Daoy (cell line): ENCODE results near the gene WIPF2. TPM values are rescaled to one million over a fixed set of nuclear protein-coding genes. Genes with fewer than 3 reads are reported as not detected.

ENCODE experiments used
- DNase-seq: peaks from one replicate; pipeline ENCODE4 v3.0.0-alpha.2; 2015; ENCODE audit warnings: low read depth
- total RNA-seq: library from RNA; depleted of rRNA; stranded (reverse); fragments of >200 nt; shearing (Covaris generic); gene quantifications from 2 replicates; pipeline ENCODE4 v1.2.3, GENCODE V29; 2014; rRNA removed

Gene WIPF2
- total RNA-seq, 1 experiment from 2014 or later = 6.3 TPM

- DNase-seq = no peak
These were observed 107.1 kb downstream of the WIPF2 start for GRCh38 chr17:40326014-40326831.

GRCh38 chr17:40326832-40327199 lies 107.7 kb downstream of the WIPF2 start:
- no peak for DNase-seq

DNA sequence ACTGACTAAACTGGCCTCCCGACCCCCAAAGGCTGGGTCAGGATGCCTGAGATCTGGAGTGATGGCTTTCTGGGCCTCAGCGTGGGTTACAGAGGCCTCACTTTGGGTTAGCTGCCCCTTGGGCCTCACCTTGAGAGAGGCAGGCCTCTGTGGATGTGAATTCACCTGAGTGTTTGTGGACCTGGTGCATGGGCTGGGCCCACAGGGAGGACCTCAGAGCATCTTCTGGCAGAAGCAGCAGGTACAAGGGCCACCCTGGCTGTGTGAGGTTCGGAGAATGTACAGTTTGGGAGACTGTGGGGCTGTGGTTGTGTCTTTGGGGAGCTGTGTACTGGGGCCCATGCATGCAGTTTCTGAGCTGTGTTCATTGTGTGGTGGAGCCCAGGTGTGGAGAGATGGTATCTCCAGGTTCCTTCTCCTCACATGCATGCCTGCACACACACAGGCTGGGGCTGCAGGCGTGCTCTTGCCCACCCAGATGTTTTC lies 108.2 kb downstream of the WIPF2 start:
- DNase-seq = no peak

DNA sequence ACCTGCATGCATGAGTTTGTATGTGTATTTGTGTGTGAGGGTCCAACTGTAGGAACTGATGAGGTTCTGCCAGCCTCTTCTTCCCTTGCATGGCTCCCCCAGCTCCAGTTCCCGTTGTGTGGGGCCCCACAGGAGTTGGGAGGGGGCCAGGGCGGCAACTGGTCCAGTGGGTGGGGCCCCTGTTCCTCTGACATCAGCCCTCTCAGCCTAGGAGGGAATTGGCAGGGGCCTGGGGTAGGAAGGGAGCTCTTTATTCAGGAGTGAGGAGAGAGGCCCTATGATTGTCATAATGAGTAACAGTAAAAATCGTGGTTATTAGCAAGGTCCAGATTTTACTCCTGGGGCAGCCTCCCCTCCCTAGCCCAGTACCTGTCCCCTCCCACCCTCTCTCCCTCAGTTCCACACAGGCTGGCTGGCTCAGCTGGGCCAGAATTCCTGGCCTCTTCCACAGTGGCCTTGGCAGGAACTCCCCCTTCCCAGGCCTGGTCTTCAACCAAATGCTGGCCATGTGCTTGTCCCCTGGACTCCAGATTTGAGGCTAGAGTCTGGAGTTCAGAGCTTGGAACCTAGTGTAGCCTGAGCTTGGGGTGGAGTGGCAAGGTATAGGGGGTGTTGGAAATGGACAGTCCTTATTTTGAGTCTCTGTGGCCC lies 108.8 kb downstream of the WIPF2 start:
- no peak for DNase-seq

DNA sequence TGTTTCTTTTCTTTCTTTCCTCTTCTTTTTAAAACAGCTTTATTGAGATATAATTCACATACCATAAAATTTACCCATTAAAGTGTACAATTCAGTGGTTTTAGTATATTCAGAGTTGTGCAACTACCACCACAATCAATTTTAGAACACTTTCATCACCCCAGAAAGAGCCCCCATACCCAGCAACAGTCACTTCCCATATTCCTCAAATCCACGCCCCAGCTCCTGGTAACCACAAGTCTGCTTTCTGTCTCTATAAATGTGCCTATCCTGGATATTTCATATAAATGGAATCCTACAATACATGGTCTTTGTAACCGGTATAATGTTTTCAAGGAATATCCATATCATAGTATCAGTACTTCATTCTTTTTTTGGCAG lies 109.3 kb downstream of the WIPF2 start:
- DNase-seq = no peak

DNA sequence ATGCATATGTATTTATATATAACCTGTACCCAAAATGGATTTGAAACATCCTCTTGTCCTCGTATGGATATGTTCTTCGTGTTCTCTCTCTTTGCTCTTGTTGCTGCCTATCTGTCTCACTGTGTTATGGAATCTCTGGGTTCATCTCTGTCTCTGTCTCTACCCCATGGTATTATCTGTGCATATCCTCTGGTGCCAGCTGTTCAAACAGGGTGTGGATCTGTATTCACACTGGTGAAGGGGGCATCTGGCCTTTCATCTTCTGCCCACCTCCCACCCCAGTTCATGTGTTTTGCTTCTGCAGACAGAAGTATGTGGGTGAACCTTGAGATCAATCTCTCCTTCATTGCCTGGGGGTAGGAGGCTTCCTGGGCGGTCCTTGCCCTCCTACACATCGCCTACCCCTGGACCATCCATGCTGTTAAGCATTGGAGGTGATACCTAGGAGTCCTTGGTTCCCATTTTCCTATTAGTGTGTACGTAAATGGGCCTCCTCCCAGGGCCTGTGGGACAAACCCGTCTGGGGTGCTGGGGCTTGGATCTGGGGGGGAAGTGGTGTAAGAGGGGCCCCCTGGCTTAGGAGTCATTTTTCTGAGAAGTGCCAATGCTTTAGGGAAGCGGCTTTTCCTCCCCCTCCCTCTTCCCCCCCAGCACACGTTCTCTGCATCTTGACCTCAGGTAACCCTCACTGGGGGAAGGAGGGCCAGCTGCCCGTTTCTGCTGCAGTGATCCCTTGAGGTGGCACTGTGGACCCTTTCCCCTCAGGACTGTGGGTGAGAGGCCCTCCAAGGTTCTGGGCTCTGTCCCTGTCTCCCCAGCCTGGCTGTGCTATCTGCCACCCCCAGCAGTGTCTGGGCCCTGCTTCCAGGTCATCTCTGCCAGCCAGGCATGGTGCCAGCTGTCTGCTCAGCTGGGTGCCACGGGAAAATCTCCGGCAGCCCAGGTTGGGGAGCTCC lies 111.0 kb downstream of the WIPF2 start:
- no peak for DNase-seq

DNA sequence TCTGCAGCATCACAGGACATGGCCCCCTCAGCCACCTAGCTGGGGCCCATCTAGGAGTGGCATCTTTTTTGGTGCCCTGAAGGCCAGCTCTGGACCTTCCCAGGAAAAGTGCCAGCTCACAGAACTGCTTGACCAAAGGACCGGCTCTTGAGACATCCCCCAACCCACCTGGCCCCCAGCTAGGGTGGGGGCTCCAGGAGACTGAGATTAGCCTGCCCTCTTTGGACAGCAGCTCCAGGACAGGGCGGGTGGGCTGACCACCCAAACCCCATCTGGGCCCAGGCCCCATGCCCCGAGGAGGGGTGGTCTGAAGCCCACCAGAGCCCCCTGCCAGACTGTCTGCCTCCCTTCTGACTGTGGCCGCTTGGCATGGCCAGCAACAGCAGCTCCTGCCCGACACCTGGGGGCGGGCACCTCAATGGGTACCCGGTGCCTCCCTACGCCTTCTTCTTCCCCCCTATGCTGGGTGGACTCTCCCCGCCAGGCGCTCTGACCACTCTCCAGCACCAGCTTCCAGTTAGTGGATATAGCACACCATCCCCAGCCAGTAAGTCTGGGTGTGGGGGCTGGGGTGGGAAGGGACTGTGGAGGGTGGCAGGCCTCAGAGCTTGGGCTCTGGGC lies 111.9 kb downstream of the WIPF2 start:
- no peak for DNase-seq

DNA sequence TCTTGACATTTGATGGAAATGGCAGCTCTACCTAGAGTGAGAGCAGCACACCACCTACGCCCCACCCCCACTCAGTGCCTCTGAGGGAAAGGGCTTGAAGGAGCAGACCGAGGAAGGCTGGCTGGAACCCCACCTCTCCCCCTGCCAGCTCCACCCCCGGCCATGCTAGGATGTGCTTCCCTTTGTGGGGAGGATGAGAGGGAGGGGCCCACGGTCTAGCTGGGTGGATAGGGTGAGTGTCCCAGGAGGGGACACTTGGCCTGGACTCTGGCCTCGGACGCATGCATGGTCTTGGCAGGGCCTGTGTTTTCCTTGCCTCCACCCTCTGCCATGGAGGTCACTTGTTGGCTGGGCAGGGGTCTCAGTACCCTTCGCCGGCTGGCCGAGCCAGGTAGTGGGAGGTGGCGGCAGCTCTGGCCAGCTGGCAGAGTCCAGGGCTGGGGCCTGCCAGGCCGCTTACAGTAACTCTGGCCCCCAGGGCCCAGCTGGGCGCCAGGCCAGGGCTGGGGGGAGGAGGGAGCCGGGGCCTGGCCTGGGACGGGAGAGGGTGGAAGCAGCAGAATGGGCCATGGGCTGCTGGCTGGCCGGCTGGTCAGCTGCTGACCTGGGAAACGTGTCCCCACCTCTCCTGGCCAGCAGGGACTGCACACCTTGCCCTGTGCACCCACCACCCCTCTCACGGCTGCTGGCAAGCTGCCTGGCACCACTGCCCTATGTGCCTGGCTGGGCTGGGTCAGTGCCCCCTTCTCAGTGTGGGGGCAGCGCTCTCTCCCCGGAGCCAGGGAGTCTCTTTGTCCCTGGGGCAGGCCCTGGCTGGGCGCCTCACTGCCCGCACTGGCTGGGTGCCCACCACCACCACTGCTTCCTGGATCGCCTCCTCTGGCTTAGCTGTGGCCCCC lies 112.9 kb downstream of the WIPF2 start:
- DNase-seq = peak; percentile 59

Other genes starting within 250 kb of the WIPF2 start
- 146 and 185 TPM in 2 replicates for gene PSMD3, start 238.5 kb upstream of the WIPF2 start, total RNA-seq
- 0.29 TPM in 1 of 2 replicates, not detected in the other for gene CSF3, start 203.9 kb upstream of the WIPF2 start, total RNA-seq
- 31.8 and 39.2 TPM in 2 replicates for gene MED24, start 164.9 kb upstream of the WIPF2 start, total RNA-seq
- 4.4 and 7.7 TPM in 2 replicates for gene THRA, start 156.3 kb upstream of the WIPF2 start, total RNA-seq
- 0.80 and 1.4 TPM in 2 replicates for gene NR1D1, start 118.7 kb upstream of the WIPF2 start, total RNA-seq
- gene MSL1, start 97.3 kb upstream of the WIPF2 start, total RNA-seq = 46.5 and 52.5 TPM in 2 replicates
- 47.8 and 56.5 TPM in 2 replicates for gene CASC3, start 78.8 kb upstream of the WIPF2 start, total RNA-seq
- gene RAPGEFL1, start 41.8 kb upstream of the WIPF2 start, total RNA-seq = 0.51 and 1.2 TPM in 2 replicates
- 124 and 145 TPM in 2 replicates for gene CDC6, start 68.6 kb downstream of the WIPF2 start, total RNA-seq
- 15.6 and 19.9 TPM in 2 replicates for gene RARA, start 89.9 kb downstream of the WIPF2 start, total RNA-seq
- gene GJD3, start 145.4 kb downstream of the WIPF2 start, total RNA-seq = not detected in 2 replicates
- gene TOP2A, start 198.6 kb downstream of the WIPF2 start, total RNA-seq = 372 and 402 TPM in 2 replicates
- 67.4 and 68.8 TPM in 2 replicates for gene IGFBP4, start 224.1 kb downstream of the WIPF2 start, total RNA-seq